ENCODE measurements around the gene LDAH. TPM values are rescaled to one million over a fixed set of nuclear protein-coding genes. Genes with fewer than 3 reads are reported as not detected.
"Not testable (repeated sequence)": the region's sequence is repeated elsewhere in the genome, so short reads cannot be mapped to it uniquely, and the experiment has no call there.

LDAH gene
- total RNA-seq, 1 experiment from 2014 or later: 78.5 TPM

DNA sequence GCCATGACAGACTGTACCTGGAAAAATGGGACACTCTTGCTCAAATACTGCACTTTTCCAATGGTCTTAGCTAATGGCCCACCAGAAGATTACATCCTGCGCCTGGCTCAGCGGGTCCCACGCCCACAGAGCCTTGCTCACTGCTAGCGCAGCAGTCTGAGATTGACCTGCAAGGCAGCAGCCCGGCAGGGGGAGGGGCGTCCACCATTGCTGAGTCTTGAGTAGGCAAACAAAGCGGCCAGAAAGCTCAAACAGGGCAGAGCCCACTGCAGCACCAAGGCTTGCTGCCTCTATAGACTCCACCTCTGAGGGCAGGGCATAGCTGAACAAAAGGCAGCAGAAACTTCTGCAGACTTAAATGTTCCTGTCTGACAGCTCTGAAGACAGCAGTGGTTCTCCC lies 111.3 kb downstream of the LDAH start:
- not testable (repeated sequence) for H3K27me3 ChIP-seq (ENCODE audit: low read length); H3K4me1 ChIP-seq (ENCODE audit: low read length); H3K36me3 ChIP-seq (ENCODE audit: insufficient read depth, low read length); H4K20me1 ChIP-seq (ENCODE audit: insufficient read depth, low read depth, low read length); H3K9ac ChIP-seq (ENCODE audit: low read length); H3K4me2 ChIP-seq (ENCODE audit: low read depth, low read length, poor library complexity, severe bottlenecking); H3K9me2 ChIP-seq (replicated peaks; ENCODE audit: insufficient read depth, low read length); DNase-seq; H3K4me3 ChIP-seq (ENCODE audit: low read length); H3K27ac ChIP-seq (ENCODE audit: low read length); H3K9me3 ChIP-seq (ENCODE audit: low read length); H2AFZ ChIP-seq (ENCODE audit: low read length)
- peaks cover 48% of the 10 kb centered on the region for H3K79me2 ChIP-seq (ENCODE audit: low read length)

DNA sequence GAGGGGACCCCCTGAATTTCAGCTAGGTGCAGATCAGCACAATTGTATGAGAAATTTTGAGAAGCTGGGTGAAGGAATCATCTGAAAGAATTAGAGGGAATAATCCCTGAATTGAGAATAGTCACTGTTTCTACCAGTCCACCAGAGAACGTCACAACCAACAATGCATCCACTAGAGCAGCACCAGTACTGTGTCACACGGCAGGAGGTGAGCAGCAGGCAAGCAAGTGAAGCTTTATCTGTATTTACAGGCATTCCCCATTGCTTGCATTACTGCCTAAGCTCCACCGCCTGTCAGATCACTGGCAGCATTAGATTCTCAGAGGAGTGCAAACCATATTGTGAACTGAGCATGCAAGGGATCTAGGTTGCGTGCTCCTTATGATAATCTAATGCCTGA lies 115.3 kb downstream of the LDAH start:
- Histone ChIP-seq H3K4me2 (ENCODE audit: low read depth, low read length, poor library complexity, severe bottlenecking) (no peak overlapping the region), H3K4me1 (ENCODE audit: low read length) (peaks cover 13% of the 10 kb centered on the region), H3K27me3 (ENCODE audit: low read length) (no peaks in the 10 kb centered on the region), H3K79me2 (ENCODE audit: low read length) (peaks cover 66% of the 10 kb centered on the region), H3K9me2 (replicated peaks; ENCODE audit: insufficient read depth, low read length) (no peaks in the 10 kb centered on the region), H3K9ac (ENCODE audit: low read length) (no peak overlapping the region), H4K20me1 (ENCODE audit: insufficient read depth, low read depth, low read length) (no peaks in the 10 kb centered on the region), H3K4me3 (ENCODE audit: low read length) (no peak overlapping the region), H2AFZ (ENCODE audit: low read length) (no peak overlapping the region), H3K9me3 (ENCODE audit: low read length) (no peaks in the 10 kb centered on the region), H3K27ac (ENCODE audit: low read length) (no peak overlapping the region), H3K36me3 (ENCODE audit: insufficient read depth, low read length) (no peaks in the 10 kb centered on the region)
- DNase-seq: no peak

DNA sequence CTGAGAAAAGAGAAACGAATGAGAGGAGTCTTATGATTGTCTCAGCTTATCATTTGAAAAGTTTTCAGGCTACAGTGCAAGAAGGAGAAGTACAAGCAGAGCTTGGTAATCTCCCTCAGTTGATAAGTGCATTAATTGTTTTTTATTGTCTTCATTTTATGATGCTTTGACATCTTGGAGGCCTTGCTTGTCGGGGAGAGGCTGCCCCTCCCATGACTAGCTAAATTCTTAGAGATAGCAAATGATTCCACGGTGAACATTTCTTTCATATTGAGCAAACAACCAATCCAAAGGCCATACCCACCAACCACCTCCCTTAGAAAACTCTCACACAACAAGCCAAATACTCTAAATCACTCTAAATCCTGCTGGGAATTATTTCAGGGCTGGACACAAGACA lies 116.1 kb downstream of the LDAH start:
- peaks cover 67% of the 10 kb centered on the region for H3K79me2 ChIP-seq (ENCODE audit: low read length)
- H3K9ac ChIP-seq (ENCODE audit: low read length): no peak overlapping the region
- no peak overlapping the region for H2AFZ ChIP-seq (ENCODE audit: low read length)
- no peak overlapping the region for H3K4me3 ChIP-seq (ENCODE audit: low read length)
- H3K9me3 ChIP-seq (ENCODE audit: low read length): no peaks in the 10 kb centered on the region
- no peaks in the 10 kb centered on the region for H3K27me3 ChIP-seq (ENCODE audit: low read length)
- no peaks in the 10 kb centered on the region for H3K36me3 ChIP-seq (ENCODE audit: insufficient read depth, low read length)
- no peaks in the 10 kb centered on the region for H4K20me1 ChIP-seq (ENCODE audit: insufficient read depth, low read depth, low read length)
- peaks cover 13% of the 10 kb centered on the region for H3K4me1 ChIP-seq (ENCODE audit: low read length)
- H3K4me2 ChIP-seq (ENCODE audit: low read depth, low read length, poor library complexity, severe bottlenecking): no peak overlapping the region
- no peaks in the 10 kb centered on the region for H3K9me2 ChIP-seq (replicated peaks; ENCODE audit: insufficient read depth, low read length)
- H3K27ac ChIP-seq (ENCODE audit: low read length): no peak overlapping the region
- DNase-seq: no peak

DNA sequence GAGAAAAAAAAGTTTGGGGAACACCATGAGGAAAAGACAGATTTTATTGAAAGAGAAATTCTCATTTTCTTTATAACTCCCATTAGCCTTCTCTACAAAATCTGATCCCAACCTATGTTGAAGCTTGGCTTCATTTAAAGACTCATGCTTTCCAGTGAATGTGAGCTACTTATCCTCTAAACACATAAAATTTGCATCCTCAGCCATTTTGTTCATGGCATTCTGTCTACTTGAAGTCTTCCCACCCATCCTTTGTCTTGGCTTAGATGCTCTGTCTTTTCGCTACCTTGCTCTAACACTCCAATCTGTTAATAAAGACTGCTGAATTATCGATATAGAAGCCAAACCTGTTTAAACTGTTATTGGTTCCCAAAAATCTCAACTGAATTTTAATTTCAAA lies 116.7 kb downstream of the LDAH start:
- peaks cover 13% of the 10 kb centered on the region for H3K4me1 ChIP-seq (ENCODE audit: low read length)
- H3K9ac ChIP-seq (ENCODE audit: low read length): no peak overlapping the region
- H3K4me3 ChIP-seq (ENCODE audit: low read length): no peak overlapping the region
- no peak overlapping the region for H3K4me2 ChIP-seq (ENCODE audit: low read depth, low read length, poor library complexity, severe bottlenecking)
- no peaks in the 10 kb centered on the region for H3K27me3 ChIP-seq (ENCODE audit: low read length)
- H3K79me2 ChIP-seq (ENCODE audit: low read length): peaks cover 65% of the 10 kb centered on the region
- H3K27ac ChIP-seq (ENCODE audit: low read length): no peak overlapping the region
- no peaks in the 10 kb centered on the region for H3K9me2 ChIP-seq (replicated peaks; ENCODE audit: insufficient read depth, low read length)
- no peaks in the 10 kb centered on the region for H4K20me1 ChIP-seq (ENCODE audit: insufficient read depth, low read depth, low read length)
- no peaks in the 10 kb centered on the region for H3K9me3 ChIP-seq (ENCODE audit: low read length)
- no peak overlapping the region for H2AFZ ChIP-seq (ENCODE audit: low read length)
- no peak for DNase-seq
- no peaks in the 10 kb centered on the region for H3K36me3 ChIP-seq (ENCODE audit: insufficient read depth, low read length)

DNA sequence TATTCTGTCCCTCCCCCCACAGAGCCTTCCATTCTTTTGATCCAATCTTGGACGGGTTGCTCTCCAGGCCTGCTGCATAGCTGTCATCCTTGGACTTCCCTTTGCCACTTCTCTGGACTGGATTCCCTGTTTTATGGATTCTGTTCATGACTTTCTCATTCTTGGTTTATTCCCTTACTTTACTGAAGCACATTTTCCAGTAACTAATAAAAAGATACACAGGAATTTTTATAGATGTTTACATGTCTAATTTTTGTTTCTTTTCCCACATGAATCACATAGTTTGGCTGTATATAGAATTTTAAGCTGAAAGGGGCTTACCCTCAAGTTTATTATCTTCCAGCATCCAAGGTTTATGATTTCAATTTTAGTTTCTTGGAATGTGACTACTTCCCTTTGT lies 118.0 kb downstream of the LDAH start:
- Histone ChIP-seq H3K79me2 (ENCODE audit: low read length) (peaks cover 59% of the 10 kb centered on the region), H3K27ac (ENCODE audit: low read length) (no peak overlapping the region), H4K20me1 (ENCODE audit: insufficient read depth, low read depth, low read length) (no peaks in the 10 kb centered on the region), H2AFZ (ENCODE audit: low read length) (no peak overlapping the region), H3K27me3 (ENCODE audit: low read length) (no peaks in the 10 kb centered on the region), H3K9ac (ENCODE audit: low read length) (no peak overlapping the region), H3K36me3 (ENCODE audit: insufficient read depth, low read length) (no peaks in the 10 kb centered on the region), H3K4me1 (ENCODE audit: low read length) (peaks cover 13% of the 10 kb centered on the region), H3K9me3 (ENCODE audit: low read length) (no peaks in the 10 kb centered on the region), H3K4me3 (ENCODE audit: low read length) (no peak overlapping the region), H3K9me2 (replicated peaks; ENCODE audit: insufficient read depth, low read length) (no peaks in the 10 kb centered on the region), H3K4me2 (ENCODE audit: low read depth, low read length, poor library complexity, severe bottlenecking) (no peak overlapping the region)
- DNase-seq: no peak

DNA sequence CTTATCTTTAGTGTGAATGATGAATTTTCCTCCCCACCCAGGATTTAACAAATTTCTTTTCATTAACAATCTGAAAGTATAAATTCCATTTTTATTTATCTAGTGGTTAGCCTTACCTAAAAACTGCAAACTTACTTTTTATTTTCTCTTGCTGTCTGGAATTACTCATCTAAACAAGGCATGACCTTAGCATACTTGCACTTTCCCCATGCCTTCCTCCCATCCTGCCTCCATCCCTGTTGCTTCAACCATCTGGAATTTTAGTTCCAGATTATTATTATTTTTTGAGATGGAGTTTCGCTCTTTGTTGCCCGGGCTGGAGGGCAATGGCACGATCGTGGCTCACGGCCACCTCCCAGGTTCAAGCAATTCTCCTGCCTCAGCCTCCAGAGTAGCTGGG lies 120.3 kb downstream of the LDAH start:
- Histone ChIP-seq H3K27ac (ENCODE audit: low read length) (no peak overlapping the region), H3K9ac (ENCODE audit: low read length) (no peak overlapping the region), H3K9me2 (replicated peaks; ENCODE audit: insufficient read depth, low read length) (no peaks in the 10 kb centered on the region), H4K20me1 (ENCODE audit: insufficient read depth, low read depth, low read length) (no peaks in the 10 kb centered on the region), H3K4me2 (ENCODE audit: low read depth, low read length, poor library complexity, severe bottlenecking) (no peak overlapping the region), H3K79me2 (ENCODE audit: low read length) (peaks cover 41% of the 10 kb centered on the region), H3K4me1 (ENCODE audit: low read length) (peaks cover 13% of the 10 kb centered on the region), H3K9me3 (ENCODE audit: low read length) (no peaks in the 10 kb centered on the region), H3K27me3 (ENCODE audit: low read length) (no peaks in the 10 kb centered on the region), H2AFZ (ENCODE audit: low read length) (no peak overlapping the region), H3K36me3 (ENCODE audit: insufficient read depth, low read length) (no peaks in the 10 kb centered on the region), H3K4me3 (ENCODE audit: low read length) (no peak overlapping the region)
- no peak for DNase-seq

DNA sequence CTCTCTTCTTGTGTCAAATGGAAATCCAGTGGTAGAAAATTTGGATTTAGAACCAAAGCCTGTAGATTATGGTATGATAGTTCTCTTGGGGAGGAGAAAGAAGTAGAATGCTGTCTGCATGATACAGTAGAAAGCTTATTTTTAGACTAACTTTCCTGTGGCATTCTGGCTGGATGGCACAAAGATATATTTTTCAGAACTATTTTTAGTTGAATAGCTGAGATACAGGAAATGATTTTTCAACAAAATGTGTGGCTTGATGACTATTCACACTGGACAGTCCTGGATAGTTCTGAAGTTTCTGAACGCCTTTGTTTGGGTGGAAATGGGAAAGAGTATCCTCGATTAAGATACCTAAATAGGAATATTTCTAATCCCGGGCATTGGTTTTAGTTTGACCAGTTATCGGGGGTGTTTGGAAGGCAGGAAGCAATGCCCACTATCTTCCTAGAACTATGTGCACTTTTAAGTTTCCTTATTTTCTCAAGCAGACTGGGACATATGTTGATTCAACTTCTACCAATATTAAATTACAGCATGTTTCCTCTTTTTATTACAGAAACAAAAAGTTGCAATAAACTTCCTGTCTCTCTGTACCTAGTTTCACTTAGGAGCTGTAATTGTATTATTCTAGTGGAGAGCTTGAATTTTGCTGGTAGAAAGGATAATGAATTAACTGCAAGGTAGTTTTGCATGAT lies 123.8 kb downstream of the LDAH start:
- no peak overlapping the region for H3K27ac ChIP-seq (ENCODE audit: low read length)
- H3K4me1 ChIP-seq (ENCODE audit: low read length): peaks cover 5% of the 10 kb centered on the region; the same call in 1 of the 2 replicates
- H3K9ac ChIP-seq (ENCODE audit: low read length): no peak overlapping the region
- no peak overlapping the region for H2AFZ ChIP-seq (ENCODE audit: low read length)
- no peaks in the 10 kb centered on the region for H3K9me2 ChIP-seq (replicated peaks; ENCODE audit: insufficient read depth, low read length)
- no peak overlapping the region for H3K4me3 ChIP-seq (ENCODE audit: low read length)
- peaks cover 11% of the 10 kb centered on the region; the same call in 1 of the 2 replicates for H3K79me2 ChIP-seq (ENCODE audit: low read length)
- H3K4me2 ChIP-seq (ENCODE audit: low read depth, low read length, poor library complexity, severe bottlenecking): no peak overlapping the region
- no peaks in the 10 kb centered on the region for H3K36me3 ChIP-seq (ENCODE audit: insufficient read depth, low read length)
- H3K9me3 ChIP-seq (ENCODE audit: low read length): no peaks in the 10 kb centered on the region
- no peak for DNase-seq
- no peaks in the 10 kb centered on the region for H4K20me1 ChIP-seq (ENCODE audit: insufficient read depth, low read depth, low read length)
- no peaks in the 10 kb centered on the region for H3K27me3 ChIP-seq (ENCODE audit: low read length)

DNA sequence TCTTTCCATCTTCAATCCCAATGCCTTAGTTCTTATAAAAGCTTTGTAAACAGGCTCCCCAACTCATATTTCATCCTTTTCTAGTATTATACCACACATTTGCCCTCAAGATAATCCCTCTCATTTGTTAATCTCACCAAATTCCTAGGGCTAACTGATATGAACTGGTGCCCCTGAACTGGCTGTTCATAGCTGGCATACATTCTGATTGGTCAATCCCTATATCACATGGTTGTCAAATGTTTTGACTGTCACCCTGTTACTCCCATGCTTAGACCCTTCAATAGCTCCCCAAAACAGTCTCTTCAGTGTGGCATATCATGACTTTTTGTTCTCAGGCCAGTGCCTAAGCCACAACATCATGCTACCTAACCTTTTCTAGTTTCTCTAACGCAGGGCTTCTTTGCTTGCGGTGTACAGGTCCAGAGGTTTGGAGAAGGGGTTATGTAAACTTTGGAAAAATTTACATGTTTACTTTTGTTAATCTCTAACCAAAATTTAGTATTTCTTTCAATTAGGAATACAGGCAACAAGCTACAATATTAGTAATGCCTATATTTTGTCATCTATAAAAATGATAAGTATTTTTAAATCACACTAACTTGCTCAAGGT lies 125.5 kb downstream of the LDAH start:
- H3K9me2 ChIP-seq (replicated peaks; ENCODE audit: insufficient read depth, low read length): no peaks in the 10 kb centered on the region
- no peak overlapping the region for H3K27ac ChIP-seq (ENCODE audit: low read length)
- no peak overlapping the region for H3K4me3 ChIP-seq (ENCODE audit: low read length)
- H3K27me3 ChIP-seq (ENCODE audit: low read length): no peaks in the 10 kb centered on the region
- peaks cover 5% of the 10 kb centered on the region; the same call in 1 of the 2 replicates for H3K4me1 ChIP-seq (ENCODE audit: low read length)
- DNase-seq: no peak
- no peak overlapping the region for H3K4me2 ChIP-seq (ENCODE audit: low read depth, low read length, poor library complexity, severe bottlenecking)
- no peaks in the 10 kb centered on the region for H3K36me3 ChIP-seq (ENCODE audit: insufficient read depth, low read length)
- no peak overlapping the region for H2AFZ ChIP-seq (ENCODE audit: low read length)
- H3K9ac ChIP-seq (ENCODE audit: low read length): no peak overlapping the region
- no peaks in the 10 kb centered on the region for H3K9me3 ChIP-seq (ENCODE audit: low read length)
- 0 out of 2 replicates have a peak, but pooled peaks cover 5% of the 10 kb centered on the region for H3K79me2 ChIP-seq (ENCODE audit: low read length)
- H4K20me1 ChIP-seq (ENCODE audit: insufficient read depth, low read depth, low read length): no peaks in the 10 kb centered on the region

All from Karpas-422 (cell line).